ENCODE results near the gene ETV3L.

Gene ETV3L

GRCh38 chr1:157108448-157108847 is 8.8 kb upstream of the ETV3L start:
- H3K27me3 ChIP-seq = peaks cover 0 to 74% of the 10 kb centered on the region in 2 donors
- intact Hi-C loops (cut with DNase I; ENCODE audit: low total_unique reads) = no loop called here
- no peak overlapping the region for H3K27ac ChIP-seq
- TF ChIP-seq CTCF (IDR thresholded peaks at IDR 0.05) = no peak
- no peaks in the 10 kb centered on the region for H3K36me3 ChIP-seq
- DNase-seq = no peak
- H3K9me3 ChIP-seq = no peaks in the 10 kb centered on the region
- no peak overlapping the region for H3K4me3 ChIP-seq
- peaks cover 0 to 3% (median 0%) of the 10 kb centered on the region in 4 donors for H3K4me1 ChIP-seq

GRCh38 chr1:157107702-157108101 is 8.1 kb upstream of the ETV3L start:
- no peak for TF ChIP-seq CTCF (IDR thresholded peaks at IDR 0.05)
- H3K27ac ChIP-seq = no peak overlapping the region
- peaks cover 0 to 71% of the 10 kb centered on the region in 2 donors for H3K27me3 ChIP-seq
- no peaks in the 10 kb centered on the region for H3K36me3 ChIP-seq
- H3K4me1 ChIP-seq = peaks cover 0 to 3% (median 0%) of the 10 kb centered on the region in 4 donors
- H3K9me3 ChIP-seq = no peaks in the 10 kb centered on the region
- H3K4me3 ChIP-seq = no peak overlapping the region
- intact Hi-C loops (cut with DNase I; ENCODE audit: low total_unique reads) = no loop called here
- DNase-seq = peak in 1 of 2 donors; percentile 48

DNA sequence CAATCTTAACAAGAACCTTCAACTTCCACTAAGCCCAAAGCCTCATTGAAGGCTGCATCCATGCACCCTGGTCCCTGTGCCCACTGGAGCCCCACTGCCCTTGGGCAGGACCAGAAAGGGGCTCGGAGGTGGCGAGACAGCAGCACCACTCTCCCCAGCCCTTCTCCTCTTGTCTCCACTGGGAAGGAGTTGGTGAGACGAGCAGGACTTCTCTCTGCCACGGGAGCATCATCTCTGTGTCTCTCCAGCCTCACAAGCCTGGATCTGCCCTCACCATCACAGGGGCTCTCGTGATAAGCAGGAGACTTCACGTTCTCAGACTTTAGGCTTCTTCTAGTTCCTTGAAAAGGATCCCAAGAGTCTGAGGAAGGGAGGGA is 7.2 kb upstream of the ETV3L start:
- no peak for TF ChIP-seq CTCF (IDR thresholded peaks at IDR 0.05)
- Histone ChIP-seq H3K27ac (no peak overlapping the region), H3K36me3 (no peaks in the 10 kb centered on the region), H3K4me3 (no peak overlapping the region), H3K9me3 (no peaks in the 10 kb centered on the region), H3K27me3 (peaks cover 0 to 67% of the 10 kb centered on the region in 2 donors), H3K4me1 (peaks cover 0 to 1% (median 0%) of the 10 kb centered on the region in 4 donors)
- DNase-seq = no peak
- intact Hi-C loops (cut with DNase I; ENCODE audit: low total_unique reads) = no loop called here

- H3K9me3 ChIP-seq = no peaks in the 10 kb centered on the region
- no peak overlapping the region for H3K27ac ChIP-seq
- no peak for TF ChIP-seq CTCF (IDR thresholded peaks at IDR 0.05)
- H3K27me3 ChIP-seq = peaks cover 0 to 61% of the 10 kb centered on the region in 2 donors
- DNase-seq = peak in 1 of 2 donors; percentile 64
- H3K36me3 ChIP-seq = no peaks in the 10 kb centered on the region
- H3K4me1 ChIP-seq = no peaks in the 10 kb centered on the region
- intact Hi-C loops (cut with DNase I; ENCODE audit: low total_unique reads) = no loop called here
- H3K4me3 ChIP-seq = no peak overlapping the region
These were observed 6.6 kb upstream of the ETV3L start for GRCh38 chr1:157105988-157106812.

GRCh38 chr1:157105298-157105987 is 5.8 kb upstream of the ETV3L start:
- Histone ChIP-seq H3K36me3 (no peaks in the 10 kb centered on the region), H3K27ac (no peak overlapping the region), H3K4me3 (no peak overlapping the region), H3K9me3 (no peaks in the 10 kb centered on the region), H3K4me1 (no peaks in the 10 kb centered on the region), H3K27me3 (peaks cover 0 to 54% of the 10 kb centered on the region in 2 donors)
- intact Hi-C loops (cut with DNase I; ENCODE audit: low total_unique reads) = no loop called here
- DNase-seq = peak in 1 of 2 donors; percentile 52
- no peak for TF ChIP-seq CTCF (IDR thresholded peaks at IDR 0.05)
